CD4-positive, alpha-beta T cell treated with Interleukin-4 for 1 hour (primary cell): ENCODE results near the gene MATCAP1.

Experiments
- DNase-seq, 2 donors: peaks; one replicate each; pipeline ENCODE4 v3.0.0-alpha.2; 2020 to 2022

The MATCAP1 gene

DNA sequence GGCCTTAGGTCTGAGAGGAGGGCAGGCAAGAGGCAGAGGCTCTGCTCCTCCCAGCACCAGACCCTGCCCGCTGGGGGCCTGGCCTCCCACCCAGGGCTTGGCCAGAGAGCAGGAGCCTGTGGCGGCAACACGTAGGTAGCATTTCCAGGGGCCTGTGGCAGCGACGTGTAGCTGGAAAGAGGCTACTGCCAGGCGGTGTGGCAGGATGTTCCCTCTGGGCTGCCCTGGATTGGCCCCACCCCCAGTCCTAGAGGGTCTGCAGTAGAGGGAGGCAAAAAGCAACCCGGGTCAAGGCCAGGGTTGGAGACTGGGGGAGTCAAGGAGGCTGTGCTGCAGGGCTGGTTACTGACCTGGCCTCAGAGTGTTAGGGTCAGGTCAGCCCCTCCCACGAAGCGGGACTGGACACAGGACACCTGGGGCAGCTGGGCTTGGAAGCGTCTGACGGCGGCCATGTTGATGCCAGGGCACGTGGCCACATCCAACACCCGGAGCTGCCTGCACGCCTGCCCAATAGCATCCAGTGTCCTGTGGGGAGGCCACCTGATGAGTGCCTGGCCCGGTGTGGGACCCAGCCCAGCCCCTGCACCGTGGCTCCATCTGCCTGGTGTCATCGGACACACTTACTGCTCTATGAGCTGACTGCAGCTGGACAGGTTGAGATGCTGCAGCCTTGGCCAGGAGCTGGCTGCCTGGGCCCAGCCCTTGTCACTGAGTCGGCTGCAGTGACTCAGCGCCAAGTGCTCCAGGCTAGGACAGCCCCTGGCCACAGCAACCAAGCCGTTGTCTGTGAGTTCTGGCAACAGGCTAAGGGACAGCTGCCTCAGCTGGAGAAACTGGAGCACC lies 23.7 kb upstream of the MATCAP1 start:
- no peak for DNase-seq

DNA sequence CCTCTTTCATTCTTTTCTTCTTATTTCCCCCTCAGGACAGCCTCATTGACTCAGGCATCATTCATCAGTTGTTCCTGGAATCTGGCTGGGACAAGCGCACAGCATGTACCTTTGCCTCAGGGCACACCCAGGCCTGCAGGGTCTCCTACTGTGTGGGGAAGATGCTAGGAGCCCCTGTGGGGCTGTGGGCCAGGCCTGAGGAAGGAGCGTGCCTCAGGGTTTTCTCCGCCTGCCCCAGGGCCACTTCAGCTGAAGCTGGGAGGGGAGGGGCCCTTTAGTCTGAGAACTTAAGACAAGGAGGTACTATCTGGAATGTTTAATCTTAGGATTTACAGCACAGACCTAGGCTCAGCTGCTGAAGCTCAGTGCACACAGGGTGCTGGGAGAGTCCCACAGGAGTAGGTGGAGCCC lies 23.1 kb upstream of the MATCAP1 start:
- no peak for DNase-seq

DNA sequence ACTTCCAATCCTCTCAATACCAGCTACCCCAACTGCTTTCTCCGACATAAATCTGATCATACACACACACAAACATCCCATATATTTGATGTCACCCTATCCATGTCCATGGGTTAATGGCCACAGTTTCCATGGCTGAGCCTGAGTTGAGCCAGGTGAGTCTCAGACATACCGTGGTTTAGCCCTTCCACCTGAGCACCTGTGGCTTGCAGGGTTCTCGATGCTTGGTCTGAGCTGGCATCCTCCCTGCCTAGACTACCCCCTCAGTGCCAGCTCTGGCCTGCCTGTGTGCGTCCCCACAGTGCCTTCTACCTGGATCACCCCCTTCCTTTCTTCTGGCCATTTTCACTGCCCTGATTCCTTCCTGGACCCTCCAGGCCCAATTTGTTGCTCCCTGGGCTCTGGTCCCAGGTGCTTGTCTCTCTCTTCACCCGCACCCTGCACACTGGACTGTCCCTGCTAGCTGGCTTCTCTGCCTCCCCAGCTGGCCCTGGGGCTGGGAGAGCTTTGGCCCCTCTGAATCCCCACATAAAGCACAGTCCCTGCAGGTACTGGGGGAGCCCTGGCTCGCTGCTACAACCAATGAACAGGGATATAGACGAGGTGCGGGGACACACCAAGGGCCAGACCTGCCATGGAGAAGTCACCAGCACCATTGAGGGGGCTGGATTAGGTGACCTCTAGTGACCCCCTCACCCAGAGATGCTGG lies 22.5 kb upstream of the MATCAP1 start:
- no peak for DNase-seq

DNA sequence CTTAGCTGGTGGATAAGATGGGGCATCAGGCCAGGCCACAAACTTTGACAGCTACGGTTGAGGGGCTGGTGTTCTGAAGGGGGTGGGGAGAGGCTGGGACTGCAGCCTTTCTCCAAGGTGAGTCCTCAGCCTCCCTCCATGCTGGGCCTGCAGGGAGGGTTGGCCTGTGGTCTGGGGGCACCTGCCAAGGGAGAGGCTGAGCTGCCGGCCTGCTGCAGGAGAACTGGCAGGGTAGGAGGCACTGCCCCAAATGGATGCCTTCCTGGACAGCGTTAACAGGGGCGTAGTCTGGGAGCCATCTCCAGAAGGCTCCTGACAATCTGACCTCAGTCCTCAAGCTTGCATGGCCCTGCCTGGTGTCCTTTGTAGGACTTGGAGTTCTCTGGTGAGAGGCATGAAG lies 20.3 kb upstream of the MATCAP1 start:
- DNase-seq: no peak

DNA sequence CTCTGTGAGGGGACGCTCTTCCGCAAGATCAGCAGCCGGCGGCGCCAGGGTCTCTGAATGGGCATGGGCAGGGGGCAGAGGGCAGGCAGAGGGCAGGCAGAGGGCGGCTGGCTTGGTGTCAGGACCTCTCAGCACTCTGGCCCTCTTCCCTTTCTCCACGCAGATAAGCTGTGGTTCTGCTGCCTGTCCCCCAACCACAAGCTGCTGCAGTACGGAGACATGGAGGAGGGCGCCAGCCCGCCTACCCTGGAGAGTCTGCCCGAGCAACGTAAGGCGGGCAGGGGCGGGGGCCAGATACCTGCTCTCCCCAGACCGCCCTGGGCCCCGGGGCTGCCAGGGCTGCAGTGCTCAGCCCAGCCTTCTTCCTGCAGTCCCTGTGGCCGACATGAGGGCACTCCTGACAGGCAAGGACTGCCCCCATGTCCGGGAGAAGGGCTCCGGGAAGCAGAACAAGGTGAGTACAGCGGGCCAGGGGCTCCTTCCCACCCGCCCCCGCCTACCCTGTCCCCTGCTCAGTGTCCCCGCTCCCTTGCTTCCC lies 19.3 kb upstream of the MATCAP1 start:
- DNase-seq: no peak

DNA sequence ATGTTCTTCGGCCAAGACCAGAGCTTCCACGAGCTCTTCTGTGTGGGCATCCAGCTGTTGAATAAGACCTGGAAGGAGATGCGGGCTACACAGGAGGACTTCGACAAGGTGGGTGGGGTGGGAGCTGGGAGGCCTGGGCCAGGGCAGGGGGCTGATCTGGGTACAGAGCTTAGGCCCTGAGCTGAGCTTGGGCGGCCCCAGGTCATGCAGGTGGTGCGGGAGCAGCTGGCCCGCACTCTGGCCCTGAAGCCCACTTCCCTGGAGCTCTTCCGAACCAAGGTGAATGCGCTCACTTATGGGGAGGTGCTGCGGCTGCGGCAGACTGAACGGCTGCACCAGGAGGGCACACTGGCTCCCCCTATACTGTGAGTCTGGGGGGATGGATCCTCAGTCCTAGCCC lies 18.7 kb upstream of the MATCAP1 start:
- no peak for DNase-seq

DNA sequence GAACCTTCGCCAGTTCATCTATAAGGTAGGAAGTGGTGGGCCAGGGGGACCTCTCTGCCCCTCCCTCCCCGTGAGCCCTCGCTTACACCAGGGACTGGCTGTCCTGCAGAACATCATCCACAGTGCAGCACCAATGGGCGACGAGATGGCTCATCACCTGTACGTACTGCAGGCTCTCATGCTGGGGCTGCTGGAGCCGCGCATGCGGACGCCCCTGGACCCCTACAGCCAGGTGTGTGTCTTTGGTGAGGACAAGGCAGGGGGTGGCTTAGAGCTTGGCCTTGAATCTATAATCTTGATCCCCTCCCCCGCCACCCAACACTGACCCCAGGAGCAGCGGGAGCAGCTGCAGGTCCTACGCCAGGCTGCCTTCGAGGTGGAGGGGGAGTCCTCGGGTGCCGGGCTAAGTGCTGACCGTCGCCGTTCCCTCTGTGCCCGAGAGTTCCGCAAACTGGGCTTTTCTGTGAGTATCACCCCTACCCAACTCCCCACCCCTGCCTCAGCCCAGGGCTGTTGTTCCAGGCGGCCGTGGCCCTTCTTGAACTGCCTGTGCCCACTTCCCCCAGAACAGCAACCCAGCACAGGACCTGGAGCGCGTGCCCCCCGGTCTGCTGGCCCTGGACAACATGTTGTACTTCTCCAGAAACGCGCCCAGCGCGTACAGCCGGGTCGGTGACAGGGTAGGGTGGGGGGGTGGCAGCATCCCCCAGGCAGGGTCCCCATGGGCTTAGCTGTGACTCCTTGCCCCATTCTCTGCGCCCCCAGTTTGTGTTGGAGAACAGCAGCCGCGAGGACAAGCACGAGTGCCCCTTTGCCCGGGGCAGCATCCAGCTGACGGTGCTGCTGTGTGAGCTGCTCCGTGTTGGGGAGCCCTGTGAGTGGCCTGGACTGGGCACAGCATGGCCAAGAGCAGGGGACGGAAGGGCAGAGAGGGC lies 17.9 kb upstream of the MATCAP1 start:
- DNase-seq: no peak

DNA sequence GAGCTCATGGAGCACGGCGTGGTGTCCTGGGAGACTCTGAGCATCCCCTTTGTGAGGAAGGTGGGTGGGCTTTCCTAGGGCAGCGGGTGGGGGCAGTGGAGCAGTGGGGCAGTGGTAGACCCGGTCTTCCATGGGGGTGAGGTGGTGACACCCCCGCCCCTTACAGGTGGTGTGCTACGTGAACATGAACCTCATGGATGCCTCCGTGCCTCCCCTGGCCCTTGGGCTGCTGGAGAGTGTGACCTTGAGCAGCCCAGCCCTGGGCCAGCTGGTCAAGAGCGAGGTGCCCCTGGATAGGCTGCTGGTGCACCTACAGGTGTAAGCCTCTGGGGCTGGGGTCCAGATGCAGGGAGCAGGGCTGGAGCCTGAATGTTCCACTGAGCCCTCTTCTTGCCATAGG lies 16.7 kb upstream of the MATCAP1 start:
- DNase-seq: no peak

DNA sequence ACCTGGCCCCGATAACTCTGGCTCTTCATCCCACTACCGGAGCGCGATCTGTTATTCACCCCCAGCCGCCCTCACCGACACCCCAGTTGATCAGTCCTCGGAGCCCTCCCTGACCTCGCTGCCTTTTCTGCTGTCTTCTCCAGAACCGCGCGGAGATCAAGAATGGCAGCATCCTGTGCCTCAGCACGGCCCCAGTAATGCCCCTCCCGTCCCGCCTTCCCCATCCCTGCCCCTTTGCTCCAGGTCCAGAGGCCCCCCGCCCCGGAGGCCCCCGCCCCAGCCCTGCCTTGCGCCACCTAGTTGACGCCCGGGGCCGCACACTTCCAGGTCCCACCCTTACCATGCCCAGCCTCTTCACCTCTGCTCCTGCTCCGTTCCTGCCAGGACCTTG lies 16.0 kb upstream of the MATCAP1 start:
- no peak for DNase-seq

DNA sequence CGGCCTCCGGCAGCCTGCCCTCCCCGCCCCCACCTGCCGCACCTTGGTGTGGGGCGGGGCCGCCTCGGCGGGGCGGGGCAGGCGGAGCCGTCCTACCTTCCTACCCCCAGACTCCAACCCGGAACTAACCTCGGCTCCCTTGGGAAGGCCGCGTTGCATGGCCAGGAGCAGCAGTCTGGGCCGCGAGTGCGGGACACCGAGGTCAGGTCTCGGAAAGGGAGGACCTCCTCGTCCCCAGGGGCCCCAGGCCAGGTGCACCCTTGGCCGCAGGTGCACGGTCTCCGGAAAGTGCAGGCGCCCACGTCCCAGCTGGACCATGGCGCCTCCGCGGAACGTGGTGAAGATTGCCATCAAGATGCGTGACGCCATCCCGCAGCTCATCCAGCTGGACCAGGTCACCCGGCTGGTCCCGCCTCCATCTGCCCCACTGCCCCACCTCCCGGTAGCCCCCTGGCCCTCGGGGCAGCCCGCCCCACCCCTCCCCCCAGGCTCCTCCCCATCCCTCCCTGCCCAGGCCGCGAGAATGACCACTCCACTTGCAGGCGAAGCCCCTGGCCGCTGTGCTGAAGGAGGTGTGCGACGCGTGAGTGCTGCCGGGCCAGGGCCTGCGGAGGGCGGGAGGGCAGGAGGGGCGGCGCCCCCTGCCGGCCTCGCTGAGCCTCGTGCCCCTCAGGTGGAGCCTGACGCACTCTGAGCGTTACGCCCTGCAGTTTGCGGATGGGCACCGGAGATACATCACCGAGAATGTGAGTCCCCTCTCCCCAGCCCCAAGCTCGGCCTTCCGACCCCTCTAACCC lies 15.4 kb upstream of the MATCAP1 start, which contains the start of gene ELMO3:
Gene ELMO3, plus strand, starts transcription at position 121 of the 797 bp plus-strand sequence. Its CDS starts 196 bp downstream, at position 317.
- no peak for DNase-seq

DNA sequence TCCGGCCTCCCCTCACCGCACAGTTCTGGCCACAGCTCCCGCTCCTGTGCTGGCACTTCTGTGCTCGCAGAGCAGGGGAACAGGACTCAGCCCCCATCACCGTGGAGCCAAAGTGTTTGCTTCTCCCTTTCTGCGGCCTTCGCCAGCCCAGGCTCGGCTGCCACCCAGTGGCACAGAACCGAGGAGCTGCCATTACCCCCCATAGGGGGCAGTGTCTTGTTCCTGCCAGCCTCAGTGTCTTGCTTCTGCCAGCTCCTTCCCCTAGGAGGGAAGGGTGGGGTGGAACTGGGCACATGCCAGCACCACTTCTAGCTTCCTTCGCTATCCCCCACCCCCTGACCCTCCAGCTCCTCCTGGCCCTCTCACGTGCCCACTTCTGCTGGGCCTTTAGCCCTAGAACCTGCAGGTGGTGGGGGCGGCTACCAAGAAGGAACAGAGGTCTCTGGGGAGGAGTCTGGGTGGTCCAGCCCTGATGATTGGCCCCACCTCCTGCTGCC lies 14.5 kb upstream of the MATCAP1 start:
- DNase-seq: peak; percentile 29 to 39

DNA sequence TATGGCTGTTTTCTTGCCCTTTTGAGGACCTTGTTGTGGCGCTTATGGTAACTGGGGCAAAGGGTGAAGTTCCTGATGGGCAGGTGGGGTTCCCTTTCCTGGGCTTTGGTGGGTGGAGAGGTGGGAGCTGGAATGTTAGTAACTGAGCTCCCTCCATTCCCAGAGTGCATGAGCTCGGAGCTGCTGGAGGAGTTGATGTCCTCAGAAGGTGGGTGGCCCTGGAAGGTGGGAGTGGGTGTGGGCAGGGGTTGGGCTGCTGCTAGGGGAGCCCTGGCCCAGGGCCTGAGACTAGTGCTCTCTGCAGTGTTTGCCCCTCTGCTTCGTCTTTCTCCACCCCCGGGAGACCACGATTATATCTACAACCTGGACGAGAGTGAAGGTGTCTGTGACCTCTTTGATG lies 13.9 kb upstream of the MATCAP1 start:
- no peak for DNase-seq

DNA sequence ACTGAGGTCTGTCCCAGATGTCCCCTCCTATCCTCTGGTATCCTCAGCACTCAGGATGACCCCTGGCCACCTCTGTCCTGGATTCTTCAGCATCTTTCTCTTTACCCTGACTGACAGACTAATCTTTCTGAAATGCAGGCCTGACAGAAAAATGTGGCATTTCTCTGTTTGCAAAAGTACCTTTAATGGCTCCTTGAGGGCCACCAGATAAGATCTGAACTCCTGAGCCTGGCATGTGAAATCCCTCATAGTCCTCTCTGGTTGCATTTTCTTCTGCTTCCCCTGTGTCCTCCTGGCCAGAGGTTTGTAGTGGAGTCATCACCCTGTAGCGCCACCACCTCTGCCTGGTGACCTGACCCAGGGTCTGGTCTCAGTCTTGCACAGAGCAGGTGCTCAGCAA lies 13.1 kb upstream of the MATCAP1 start:
- no peak for DNase-seq

DNA sequence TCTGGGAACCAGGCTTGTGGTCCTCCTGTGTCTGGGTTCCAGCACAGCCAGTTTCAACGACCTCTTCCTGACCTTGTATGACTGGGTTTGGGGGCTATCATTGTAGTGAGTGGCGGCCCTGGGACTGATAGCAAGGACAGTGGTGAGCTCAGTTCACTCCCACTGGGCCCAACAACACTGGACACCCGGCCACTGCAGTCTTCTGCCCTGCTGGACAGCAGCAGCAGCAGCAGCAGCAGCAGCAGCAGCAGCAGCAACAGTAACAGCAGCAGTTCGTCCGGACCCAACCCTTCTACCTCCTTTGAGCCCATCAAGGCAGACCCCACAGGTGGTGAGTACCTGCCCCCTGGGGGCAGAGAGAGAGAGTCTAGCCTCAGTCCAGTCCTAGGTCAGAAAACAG lies 11.9 kb upstream of the MATCAP1 start:
- no peak for DNase-seq

DNA sequence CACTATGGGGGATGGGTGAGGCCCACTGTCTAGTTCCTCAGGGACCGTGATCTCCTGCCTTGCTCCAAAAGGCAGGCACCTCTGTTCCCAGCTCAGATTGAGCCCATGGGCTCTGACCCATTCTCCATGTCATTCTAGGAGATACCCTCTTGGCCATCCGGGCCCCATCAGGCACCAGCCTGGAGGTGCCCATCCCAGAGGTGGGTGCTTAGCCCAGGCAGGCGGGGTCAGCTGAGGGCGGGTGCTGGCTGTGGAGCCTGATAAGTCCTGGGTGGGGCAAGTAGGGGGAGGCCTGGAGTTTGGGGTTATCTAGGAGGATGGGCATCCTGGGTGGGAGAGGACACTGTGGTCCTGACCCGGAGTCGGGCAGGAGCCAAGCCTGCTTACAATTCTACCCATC lies 10.5 kb upstream of the MATCAP1 start:
- DNase-seq: no peak

DNA sequence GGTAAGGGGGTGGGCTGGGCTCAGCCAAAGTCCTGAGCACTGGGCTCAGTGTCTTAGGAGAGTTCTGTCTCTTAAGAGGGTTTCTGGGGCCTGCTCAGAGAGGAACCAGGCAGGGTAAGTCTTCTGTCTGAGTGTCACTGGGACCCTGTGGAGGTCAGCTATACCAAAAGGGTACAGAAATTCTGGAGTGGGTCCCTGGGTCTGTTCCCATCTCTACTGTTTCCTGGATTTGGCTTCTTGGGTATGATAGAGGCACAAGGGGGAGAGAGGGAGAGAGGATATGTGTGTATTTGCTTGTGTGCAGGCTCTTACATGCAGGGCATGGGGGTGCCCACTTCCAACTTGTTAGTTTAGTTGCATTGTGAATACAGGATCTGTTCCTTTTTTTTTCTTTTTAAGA lies 9.8 kb upstream of the MATCAP1 start:
- DNase-seq: no peak

DNA sequence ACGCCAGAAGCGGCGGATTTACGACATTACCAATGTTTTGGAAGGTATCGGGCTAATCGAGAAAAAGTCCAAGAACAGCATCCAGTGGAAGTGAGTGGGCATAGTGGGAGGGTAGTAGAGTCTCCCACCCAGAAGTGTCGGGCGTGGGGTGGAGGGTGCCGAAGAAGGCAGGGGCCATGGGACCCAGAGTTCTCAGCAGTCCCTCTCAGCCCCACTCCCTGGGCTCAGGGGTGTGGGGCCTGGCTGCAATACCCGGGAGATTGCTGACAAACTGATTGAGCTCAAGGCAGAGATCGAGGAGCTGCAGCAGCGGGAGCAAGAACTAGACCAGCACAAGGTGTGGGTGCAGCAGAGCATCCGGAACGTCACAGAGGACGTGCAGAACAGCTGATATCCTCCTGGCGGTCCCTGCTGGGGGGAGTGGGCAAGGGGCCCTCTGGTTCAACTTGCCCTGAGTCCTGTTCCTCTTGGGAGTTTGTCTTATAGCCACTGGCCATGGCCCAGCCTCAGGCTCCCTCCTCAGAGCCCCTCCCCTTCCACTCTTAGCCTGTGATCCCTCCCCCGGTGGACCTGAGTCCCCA lies 9.1 kb upstream of the MATCAP1 start:
- DNase-seq: no peak

DNA sequence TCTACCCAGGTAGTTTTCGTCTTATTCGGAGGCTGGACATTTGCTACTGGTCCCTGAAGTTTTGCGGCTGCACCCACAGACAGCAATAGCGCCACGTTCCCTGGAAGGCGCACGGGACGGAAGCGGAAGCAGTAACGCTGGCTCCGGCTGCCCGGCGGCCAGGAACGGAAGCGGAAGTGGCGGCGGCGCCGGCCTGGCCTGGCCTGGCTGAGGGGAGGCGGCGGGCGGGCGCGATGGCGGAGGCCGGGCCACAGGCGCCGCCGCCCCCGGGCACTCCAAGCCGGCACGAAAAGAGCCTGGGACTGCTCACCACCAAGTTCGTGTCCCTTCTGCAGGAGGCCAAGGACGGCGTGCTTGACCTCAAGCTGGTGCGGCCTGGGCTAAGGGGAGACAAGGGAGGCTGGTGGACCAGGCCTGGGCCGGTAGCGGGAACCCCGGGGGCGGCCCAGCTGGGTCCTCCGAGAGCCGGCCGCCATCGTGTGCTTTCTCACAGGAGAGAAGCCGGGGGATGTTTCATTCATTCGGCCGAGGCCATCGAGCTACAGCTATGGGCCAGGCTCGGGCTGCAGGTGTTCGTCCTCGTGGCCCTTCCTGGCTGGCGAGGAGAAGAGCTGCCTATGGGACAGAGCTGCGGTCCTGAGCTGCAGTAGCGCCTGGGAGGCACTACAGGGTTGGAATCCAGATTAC lies 8.4 kb upstream of the MATCAP1 start, which contains the start of gene E2F4:
Gene E2F4, plus strand, starts transcription at position 161 of the 687 bp plus-strand sequence. Its CDS starts 73 bp downstream, at position 234.
- DNase-seq: peak; percentile 88 to 89

DNA sequence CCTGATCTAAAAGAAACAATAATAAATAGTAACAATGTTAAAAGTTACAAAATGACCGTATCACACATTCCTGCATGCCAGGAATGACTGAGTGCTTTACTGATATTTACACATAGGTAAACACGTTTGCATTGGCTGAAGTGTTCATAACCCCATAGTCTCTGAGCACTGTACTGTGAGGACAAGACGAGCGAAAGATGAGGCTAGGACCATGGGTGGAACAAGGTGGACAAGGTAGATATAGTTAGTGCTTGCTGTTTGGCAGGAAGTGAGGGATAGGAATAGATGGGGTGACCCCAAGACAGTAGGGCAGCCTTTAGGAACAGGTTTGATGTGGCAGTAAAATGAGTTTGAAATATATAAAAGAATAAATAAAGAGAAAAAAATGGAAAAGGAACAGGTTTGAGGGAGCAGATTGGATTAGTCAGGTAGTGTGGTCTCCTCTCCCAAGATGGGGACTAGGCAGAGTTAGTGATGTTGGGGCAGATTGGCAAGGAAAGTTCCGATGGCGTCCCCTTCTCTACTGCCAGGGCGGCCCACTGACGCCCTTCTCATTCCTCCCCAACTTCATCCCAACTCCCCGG lies 7.7 kb upstream of the MATCAP1 start:
- DNase-seq: no peak
